Lower leg skin (tissue), 3 donors: ENCODE measurements around the gene MMP20.

Experiments
- CTCF ChIP-seq, 3 donors: fragments of 450-650 bp; IDR thresholded peaks; one replicate each; pipeline ENCODE4 v1.5.1; 2016; ENCODE audit warnings: antibody characterized with exemption in 3 of 3, mild to moderate bottlenecking in 3 of 3, moderate library complexity in 2 of 3
- POLR2A ChIP-seq, 2 donors: fragments of 450-650 bp; IDR thresholded peaks; one replicate each; pipeline ENCODE4 v1.6.1; 2016 to 2017; ENCODE audit warnings: antibody characterized with exemption in 2 of 2, mild to moderate bottlenecking in 1 of 2, moderate library complexity in 1 of 2

- TF ChIP-seq CTCF (IDR thresholded peaks at IDR 0.05) (no peak), POLR2A (IDR thresholded peaks at IDR 0.05) (no peak)
Measured at GRCh38 chr11:102560555-102561011, 64.5 kb downstream of the MMP20 start.
